ENCODE data around the gene DSCAML1. TPM values are rescaled to one million over a fixed set of nuclear protein-coding genes. Genes with fewer than 3 reads are reported as not detected.

DSCAML1 gene
- total and polyA plus RNA-seq, 9 of the 15 experiments (the other 6 are each of a cell fraction or from before 2014, with no cell fraction given) = not detected

- DNase-seq (ENCODE audit: extremely low read depth in 1 of 4, low spot score in 3 of 4) (no peak), ATAC-seq (no peak), FAIRE-seq (no peak)
- Histone ChIP-seq H3K4me2 (ENCODE audit: insufficient read depth, low read length) (no peak overlapping the region), H3K27ac (ENCODE audit: extremely low read depth, low read depth, low read length) (no peak overlapping the region), H3K79me2 (ENCODE audit: control insufficient read depth, insufficient read depth, low read length) (no peaks in the 10 kb centered on the region), H4K20me1 (replicated peaks; ENCODE audit: control insufficient read depth, insufficient read depth, low read length) (0 out of 2 replicates have a peak, but pooled peaks cover 3% of the 10 kb centered on the region), H3K4me1 (replicated peaks in 1 of 2; ENCODE audit: control insufficient read depth in 2 of 2, insufficient read depth in 2 of 2, low read length in 2 of 2) (no peaks in the 10 kb centered on the region), H3K4me3 (no peak overlapping the region), H3K27me3 (ENCODE audit: control insufficient read depth in 2 of 2, insufficient read depth in 2 of 2, low read length in 2 of 2) (peaks cover 37 to 87% of the 10 kb centered on the region in 2 experiments), H3K9me3 (replicated peaks; ENCODE audit: control insufficient read depth, insufficient read depth, low read depth, low read length) (no peaks in the 10 kb centered on the region), H3K9ac (ENCODE audit: insufficient read depth in 1 of 2, low read depth in 2 of 2, low read length in 2 of 2) (no peak overlapping the region), H2AFZ (ENCODE audit: low read depth, low read length) (no peak overlapping the region), H3K36me3 (ENCODE audit: control insufficient read depth, insufficient read depth, low read length) (no peaks in the 10 kb centered on the region), H3K9me1 (ENCODE audit: control insufficient read depth, insufficient read depth, low read length) (no peaks in the 10 kb centered on the region)
- in situ Hi-C loops (cut with MboI) (no loop called here), intact Hi-C loops (cut with micrococcal nuclease) (no loop called here)
- ChIA-PET CTCF (ENCODE audit: low intra/inter-chr PET ratio) (no interaction called here), POLR2A (no interaction called here)
- no TSS peak for BruUV-seq (replicated peaks)
- WGBS (ENCODE audit: insufficient coverage, low coverage, missing lambda C conversion rate) = 2% methylated on average over 6 of the region's 6 CpGs
- TF ChIP-seq TCF7L2 (IDR thresholded peaks at IDR 0.05; ENCODE audit: low read depth, low read length) (no peak), KHSRP (IDR thresholded peaks at IDR 0.05) (no peak), KDM4B (IDR thresholded peaks at IDR 0.05; ENCODE audit: borderline replicate concordance in 2 of 2, low read depth in 1 of 2) (no peak), ZNF717 (CRISPR knock-in tag; IDR thresholded peaks at IDR 0.05) (no peak), ZNF609 (CRISPR knock-in tag; IDR thresholded peaks at IDR 0.05; ENCODE audit: borderline replicate concordance) (no peak), HCFC1 (IDR thresholded peaks at IDR 0.05; ENCODE audit: low read depth, low read length) (no peak), NR2C1 (IDR thresholded peaks at IDR 0.05) (no peak), NR2C1 (tag; IDR thresholded peaks at IDR 0.05) (no peak), NFRKB (IDR thresholded peaks at IDR 0.05; ENCODE audit: low read depth) (no peak), BRF1 (IDR thresholded peaks at IDR 0.05; ENCODE audit: borderline replicate concordance, extremely low read depth, insufficient read length) (no peak), ZNF778 (CRISPR knock-in tag; IDR thresholded peaks at IDR 0.05) (no peak), SRF (CRISPR knock-in tag; IDR thresholded peaks at IDR 0.05) (no peak), BRCA1 (IDR thresholded peaks at IDR 0.05) (no peak), BRCA1 (CRISPR knock-in tag; IDR thresholded peaks at IDR 0.05) (no peak), GTF2E2 (tag; IDR thresholded peaks at IDR 0.05) (no peak), NBN (IDR thresholded peaks at IDR 0.05; ENCODE audit: low read depth) (no peak)
Observed at GRCh38 chr11:117417342-117417741, 379.7 kb downstream of the DSCAML1 start.

All from K562 (cell line).